WTC11 (cell line): Measurements from ENCODE around the gene PDE6D. TPM values are rescaled to one million over a fixed set of nuclear protein-coding genes. Genes with fewer than 3 reads are reported as not detected.
"Not testable (repeated sequence)": the region's sequence is repeated elsewhere in the genome, so short reads cannot be mapped to it uniquely, and the experiment has no call there.

Experiments used
- ATAC-seq: fragments of 200-7000 bp; cut with Tn5 transposase; 2 replicates; pipeline ENCODE4 v1.10.0; 2021; ENCODE audit warnings: mild to moderate bottlenecking, moderate library complexity
- CTCF ChIA-PET: fragments of 300-600 bp; sonication (Branson Sonifier 250); formaldehyde crosslinking; loops from one replicate; lab custom pipeline; 2021; ENCODE audit warnings: antibody characterized with exemption; lab: Charles Lee
- POLR2A ChIA-PET: fragments of 350-600 bp; sonication (Branson Sonifier 250); formaldehyde crosslinking; loops from one replicate; lab custom pipeline; 2021; ENCODE audit warnings: antibody characterized with exemption; lab: Charles Lee
- DNase-seq: peaks from one replicate; pipeline ENCODE4 v3.0.0; 2021; ENCODE audit warnings: low spot score
- H3K27ac Mint-ChIP-seq: 2 replicates; pipeline ENCODE4 v1.8.0; 2021; ENCODE audit warnings: mixed read lengths
- H3K27me3 Mint-ChIP-seq: 2 replicates; pipeline ENCODE4 v1.8.0; 2021; ENCODE audit warnings: low read depth, mild to moderate bottlenecking, moderate library complexity, mixed read lengths
- H3K36me3 Mint-ChIP-seq: 2 replicates; pipeline ENCODE4 v1.8.0; 2021; ENCODE audit warnings: mixed read lengths
- H3K4me1 Mint-ChIP-seq: 2 replicates; pipeline ENCODE4 v1.8.0; 2022; ENCODE audit warnings: mixed read lengths
- H3K4me3 Mint-ChIP-seq: 2 replicates; pipeline ENCODE4 v1.8.0; 2021; ENCODE audit warnings: mild to moderate bottlenecking, moderate library complexity, mixed read lengths
- H3K9me3 Mint-ChIP-seq: 2 replicates; pipeline ENCODE4 v1.8.0; 2021; ENCODE audit warnings: mixed read lengths
- GTF2I ChIP-seq: fragments of 250-450 bp; sonication (Bioruptor Pico); conservative IDR thresholded peaks from 2 replicates; pipeline ENCODE4 v1.4.0; 2021; ENCODE audit warnings: mild to moderate bottlenecking
- MYBL2 ChIP-seq: sonication (generic); formaldehyde crosslinking; IDR thresholded peaks from 2 replicates; pipeline ENCODE4 v1.8.1; 2023; ENCODE audit warnings: mild to moderate bottlenecking, moderate library complexity, missing genetic modification reagents
- NFYB ChIP-seq: sonication (generic); formaldehyde crosslinking; conservative IDR thresholded peaks from 2 replicates; pipeline ENCODE4 v1.8.0; 2022; ENCODE audit warnings: low read depth, missing genetic modification reagents
- RORB ChIP-seq: fragments of 250-450 bp; sonication (Bioruptor Pico); IDR thresholded peaks from 2 replicates; pipeline ENCODE4 v1.9.0; 2021; ENCODE audit warnings: mild to moderate bottlenecking
- ZNF121 ChIP-seq: sonication (generic); formaldehyde crosslinking; IDR thresholded peaks from 2 replicates; pipeline ENCODE4 v1.8.0; 2023; ENCODE audit warnings: missing genetic modification reagents
- ZNF263 ChIP-seq: sonication (generic); formaldehyde crosslinking; IDR thresholded peaks from 2 replicates; pipeline ENCODE4 v1.8.1; 2022; ENCODE audit warnings: low read depth, mild to moderate bottlenecking, moderate library complexity, missing genetic modification reagents
- total RNA-seq: library from RNA; stranded (reverse); gene quantifications from 3 replicates; pipeline ENCODE4 v1.2.3, GENCODE V29; 2021
- TF ChIP-seq, protein P1 (sequence below): fragments of 250-450 bp; sonication (Bioruptor Pico); IDR thresholded peaks from 2 replicates; pipeline ENCODE4 v1.9.0; 2021; ENCODE audit warnings: mild to moderate bottlenecking
- TF ChIP-seq, protein P2 (sequence below): sonication (generic); formaldehyde crosslinking; IDR thresholded peaks from 2 replicates; pipeline ENCODE4 v1.8.0; 2022; ENCODE audit warnings: mild to moderate bottlenecking, missing genetic modification reagents
- TF ChIP-seq, protein P3 (sequence below): fragments of 200-600 bp; IDR thresholded peaks from 2 replicates; pipeline ENCODE4 v1.8.0; 2022; ENCODE audit warnings: antibody characterized with exemption
- TF ChIP-seq, protein P4 (sequence below): sonication (generic); formaldehyde crosslinking; IDR thresholded peaks from 2 replicates; pipeline ENCODE4 v1.8.0; 2022; ENCODE audit warnings: mild to moderate bottlenecking, missing genetic modification reagents
- TF ChIP-seq, protein P5 (sequence below): sonication (generic); formaldehyde crosslinking; IDR thresholded peaks from 2 replicates; pipeline ENCODE4 v1.8.0; 2023; ENCODE audit warnings: missing genetic modification reagents
- TF ChIP-seq, protein P6 (sequence below): sonication (generic); formaldehyde crosslinking; IDR thresholded peaks from 2 replicates; pipeline ENCODE4 v1.8.0; 2022; ENCODE audit warnings: missing genetic modification reagents

Gene PDE6D
- total RNA-seq, 1 experiment from 2014 or later: 30.2 TPM

DNA sequence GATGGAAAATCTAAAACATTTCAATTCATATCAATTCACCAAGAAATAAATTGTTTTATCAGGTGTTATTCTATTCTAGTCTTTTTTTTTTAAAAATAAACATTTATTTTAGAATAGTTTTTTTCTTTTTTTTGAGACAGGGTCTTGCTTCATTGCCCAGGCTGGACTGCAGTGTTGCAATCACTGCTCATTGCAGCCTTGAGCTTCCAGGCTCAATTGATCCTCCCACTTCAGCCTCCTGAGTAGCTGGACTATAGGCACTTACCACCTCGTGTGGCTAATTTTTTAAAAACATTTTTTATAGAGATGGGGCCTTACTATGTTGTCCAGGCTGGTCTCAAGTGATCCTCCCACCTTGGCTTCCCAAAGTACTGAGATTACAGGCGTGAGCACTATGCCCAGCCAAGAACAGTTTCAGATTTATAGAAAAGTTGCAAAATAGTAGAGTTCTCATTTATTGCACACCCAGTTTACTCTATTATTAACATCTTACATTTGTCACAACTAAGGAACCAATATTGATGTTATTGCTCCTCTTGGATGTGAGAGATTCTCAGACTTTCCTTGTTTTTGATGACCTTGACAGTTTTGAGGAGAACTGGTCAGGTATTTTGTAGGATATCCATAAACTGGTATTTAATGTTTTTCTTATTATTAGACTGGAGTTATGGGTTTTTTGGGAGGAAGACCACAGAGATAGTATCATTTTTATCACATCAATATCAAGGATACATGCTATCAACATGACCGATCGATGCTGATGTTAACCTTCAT is 29.9 kb downstream of the PDE6D start:
- no peak overlapping the region for H3K27ac Mint-ChIP-seq
- peaks cover 10% of the 10 kb centered on the region; the same call in 1 of the 2 replicates for H3K4me1 Mint-ChIP-seq
- ATAC-seq: no peak
- H3K36me3 Mint-ChIP-seq: no peaks in the 10 kb centered on the region
- H3K27me3 Mint-ChIP-seq: no peaks in the 10 kb centered on the region
- CTCF ChIA-PET: interaction anchor here (0.6 kb wide), 2 partner anchors 74 to 233 kb away, joined by 3 read pairs; no protein-coding TSS in a partner anchor
- no peak for DNase-seq
- POLR2A ChIA-PET: no interaction called here
- no peaks in the 10 kb centered on the region; the same call in 1 of the 2 replicates for H3K9me3 Mint-ChIP-seq
- H3K4me3 Mint-ChIP-seq: no peak overlapping the region
- TF ChIP-seq, protein P1, sequence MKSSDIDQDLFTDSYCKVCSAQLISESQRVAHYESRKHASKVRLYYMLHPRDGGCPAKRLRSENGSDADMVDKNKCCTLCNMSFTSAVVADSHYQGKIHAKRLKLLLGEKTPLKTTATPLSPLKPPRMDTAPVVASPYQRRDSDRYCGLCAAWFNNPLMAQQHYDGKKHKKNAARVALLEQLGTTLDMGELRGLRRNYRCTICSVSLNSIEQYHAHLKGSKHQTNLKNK (CRISPR knock-in tag): no peak
- TF ChIP-seq ZNF121 (peak; percentile 2; the same call in 1 of the 2 replicates), RORB (no peak)

DNA sequence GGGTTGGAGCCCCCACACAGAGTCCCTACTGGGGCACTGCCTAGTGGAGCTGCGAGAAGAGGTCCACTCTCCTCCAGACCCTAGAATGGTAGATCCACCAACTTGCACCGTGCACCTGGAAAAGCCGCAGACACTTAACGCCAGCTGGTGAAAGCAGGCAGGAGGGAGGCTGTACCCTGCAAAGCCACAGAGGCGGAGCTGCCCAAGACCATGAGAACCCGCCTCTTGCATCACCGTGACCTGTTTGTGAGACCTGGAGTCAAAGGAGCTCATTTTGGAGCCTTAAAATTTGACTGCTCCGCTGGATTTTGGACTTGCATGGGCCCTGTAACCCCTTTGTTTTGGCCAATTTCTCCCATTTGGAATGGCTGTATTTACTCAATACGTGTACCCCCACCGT is 32.1 kb downstream of the PDE6D start:
- peak; percentile 24 for DNase-seq
- POLR2A ChIA-PET: interaction anchor here (0.6 to 0.7 kb wide), 2 partner anchors 18 to 571 kb away, joined by 3 read pairs; no protein-coding TSS in a partner anchor

DNA sequence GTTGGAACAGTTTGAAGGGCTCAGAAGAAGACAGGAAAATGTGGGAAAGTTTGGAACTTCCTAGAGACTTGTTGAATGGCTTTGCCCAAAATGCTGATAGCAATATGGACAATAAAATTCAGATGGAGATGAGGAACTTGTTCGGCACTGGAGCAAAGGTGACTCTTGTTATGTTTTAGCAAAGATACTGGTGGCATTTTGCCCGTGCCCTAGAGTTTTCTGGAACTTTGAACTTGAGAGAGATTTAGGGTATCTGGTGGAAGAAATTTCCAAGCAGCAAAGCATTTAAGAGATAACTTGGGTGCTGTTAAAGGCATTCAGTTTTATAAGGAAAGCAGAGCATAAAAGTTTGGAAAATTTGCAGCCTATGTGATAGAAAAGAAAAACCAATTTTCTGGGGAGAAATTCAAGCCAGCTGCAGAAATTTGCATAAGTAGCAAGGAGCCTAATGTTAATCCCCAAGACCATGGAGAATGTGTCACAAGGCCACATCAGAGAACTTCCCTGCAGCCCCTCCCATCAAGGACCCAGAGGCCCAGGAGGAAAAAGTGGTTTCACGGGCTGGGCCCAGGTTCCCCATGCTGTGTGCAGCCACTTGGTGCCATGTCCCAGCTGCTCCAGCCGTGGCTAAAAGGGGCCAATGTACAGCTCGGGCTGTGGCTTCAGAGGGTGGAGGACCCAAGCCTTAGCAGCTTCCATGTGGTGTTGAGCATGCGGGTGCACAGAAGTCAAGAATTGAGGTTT is 32.8 kb downstream of the PDE6D start:
- not testable (repeated sequence) for H3K27me3 Mint-ChIP-seq, H3K9me3 Mint-ChIP-seq, ATAC-seq, H3K36me3 Mint-ChIP-seq, DNase-seq, H3K4me3 Mint-ChIP-seq, H3K27ac Mint-ChIP-seq
- POLR2A ChIA-PET: interaction anchor here (0.7 kb wide), 1 partner anchor 570 kb away, joined by 3 read pairs; no protein-coding TSS in a partner anchor
- CTCF ChIA-PET: interaction anchor here (1.0 to 1.3 kb wide), 3 partner anchors 10 to 152 kb away, joined by 3 read pairs; no protein-coding TSS in a partner anchor
- H3K4me1 Mint-ChIP-seq: peaks cover 22% of the 10 kb centered on the region

More for the DNA sequence above, 32.1 kb downstream of the PDE6D start:
- not testable (repeated sequence) for ATAC-seq, H3K27ac Mint-ChIP-seq, H3K9me3 Mint-ChIP-seq, H3K4me3 Mint-ChIP-seq, H3K27me3 Mint-ChIP-seq, H3K36me3 Mint-ChIP-seq
- H3K4me1 Mint-ChIP-seq: peaks cover 22% of the 10 kb centered on the region
- CTCF ChIA-PET: interaction anchor here (1.0 to 1.3 kb wide), 3 partner anchors 10 to 152 kb away, joined by 3 read pairs; no protein-coding TSS in a partner anchor

DNA sequence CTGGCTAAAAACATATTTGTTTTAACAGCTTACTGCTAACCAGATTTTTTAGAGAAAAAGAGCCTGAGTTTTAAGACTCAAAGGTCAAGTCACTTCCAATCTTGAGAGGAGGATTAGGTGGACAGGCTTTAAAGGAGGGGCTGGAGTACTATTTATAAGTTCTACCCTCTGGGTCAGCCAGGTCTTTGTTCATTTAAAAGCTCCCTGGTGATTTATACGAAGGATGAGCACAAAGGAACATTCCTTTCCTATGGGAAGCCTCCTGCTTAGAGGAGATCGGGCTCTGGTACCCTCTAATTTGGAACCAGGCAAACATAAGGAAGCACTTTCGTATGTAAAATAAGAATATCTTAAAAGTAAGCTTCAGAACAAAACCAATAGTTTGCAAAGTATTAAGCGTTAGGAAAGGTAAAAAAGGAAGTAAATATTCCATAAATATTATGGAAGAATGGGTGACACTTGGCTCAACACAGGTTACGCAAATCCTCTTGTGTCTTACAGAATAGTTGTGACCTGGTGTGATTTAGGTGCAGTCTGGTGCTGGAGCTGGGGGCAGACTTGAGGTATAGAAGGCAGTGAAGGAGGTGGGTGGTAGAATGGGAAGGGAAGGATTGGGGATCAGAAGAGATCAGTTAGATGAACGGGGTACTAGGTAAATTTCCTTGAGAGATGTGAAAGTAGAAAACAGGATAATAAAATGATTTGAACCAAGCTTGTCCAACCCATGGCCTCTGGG is 35.6 kb downstream of the PDE6D start:
- no peaks in the 10 kb centered on the region for H3K9me3 Mint-ChIP-seq
- H3K27me3 Mint-ChIP-seq: no peaks in the 10 kb centered on the region
- ATAC-seq: peak; percentile 86
- no peak overlapping the region for H3K4me3 Mint-ChIP-seq
- ChIA-PET CTCF (interaction anchor here (0.8 to 1.6 kb wide), 3 partner anchors 31 to 144 kb away, joined by 3 to 6 read pairs (median 3); no protein-coding TSS in a partner anchor), POLR2A (interaction anchor here (1.1 kb wide), 1 partner anchor 90 kb away, joined by 3 read pairs; no protein-coding TSS in a partner anchor)
- DNase-seq: no peak
- H3K36me3 Mint-ChIP-seq: no peaks in the 10 kb centered on the region
- H3K4me1 Mint-ChIP-seq: peaks cover 22% of the 10 kb centered on the region
- H3K27ac Mint-ChIP-seq: peak overlapping the region; percentile 51; the same call in 1 of the 2 replicates
- TF ChIP-seq ZNF121: no peak
- TF ChIP-seq GTF2I (CRISPR knock-in tag): no peak
- TF ChIP-seq, protein P2, sequence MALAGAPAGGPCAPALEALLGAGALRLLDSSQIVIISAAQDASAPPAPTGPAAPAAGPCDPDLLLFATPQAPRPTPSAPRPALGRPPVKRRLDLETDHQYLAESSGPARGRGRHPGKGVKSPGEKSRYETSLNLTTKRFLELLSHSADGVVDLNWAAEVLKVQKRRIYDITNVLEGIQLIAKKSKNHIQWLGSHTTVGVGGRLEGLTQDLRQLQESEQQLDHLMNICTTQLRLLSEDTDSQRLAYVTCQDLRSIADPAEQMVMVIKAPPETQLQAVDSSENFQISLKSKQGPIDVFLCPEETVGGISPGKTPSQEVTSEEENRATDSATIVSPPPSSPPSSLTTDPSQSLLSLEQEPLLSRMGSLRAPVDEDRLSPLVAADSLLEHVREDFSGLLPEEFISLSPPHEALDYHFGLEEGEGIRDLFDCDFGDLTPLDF: no peak
- TF ChIP-seq, protein P3, sequence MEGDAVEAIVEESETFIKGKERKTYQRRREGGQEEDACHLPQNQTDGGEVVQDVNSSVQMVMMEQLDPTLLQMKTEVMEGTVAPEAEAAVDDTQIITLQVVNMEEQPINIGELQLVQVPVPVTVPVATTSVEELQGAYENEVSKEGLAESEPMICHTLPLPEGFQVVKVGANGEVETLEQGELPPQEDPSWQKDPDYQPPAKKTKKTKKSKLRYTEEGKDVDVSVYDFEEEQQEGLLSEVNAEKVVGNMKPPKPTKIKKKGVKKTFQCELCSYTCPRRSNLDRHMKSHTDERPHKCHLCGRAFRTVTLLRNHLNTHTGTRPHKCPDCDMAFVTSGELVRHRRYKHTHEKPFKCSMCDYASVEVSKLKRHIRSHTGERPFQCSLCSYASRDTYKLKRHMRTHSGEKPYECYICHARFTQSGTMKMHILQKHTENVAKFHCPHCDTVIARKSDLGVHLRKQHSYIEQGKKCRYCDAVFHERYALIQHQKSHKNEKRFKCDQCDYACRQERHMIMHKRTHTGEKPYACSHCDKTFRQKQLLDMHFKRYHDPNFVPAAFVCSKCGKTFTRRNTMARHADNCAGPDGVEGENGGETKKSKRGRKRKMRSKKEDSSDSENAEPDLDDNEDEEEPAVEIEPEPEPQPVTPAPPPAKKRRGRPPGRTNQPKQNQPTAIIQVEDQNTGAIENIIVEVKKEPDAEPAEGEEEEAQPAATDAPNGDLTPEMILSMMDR: no peak
- TF ChIP-seq, protein P4, sequence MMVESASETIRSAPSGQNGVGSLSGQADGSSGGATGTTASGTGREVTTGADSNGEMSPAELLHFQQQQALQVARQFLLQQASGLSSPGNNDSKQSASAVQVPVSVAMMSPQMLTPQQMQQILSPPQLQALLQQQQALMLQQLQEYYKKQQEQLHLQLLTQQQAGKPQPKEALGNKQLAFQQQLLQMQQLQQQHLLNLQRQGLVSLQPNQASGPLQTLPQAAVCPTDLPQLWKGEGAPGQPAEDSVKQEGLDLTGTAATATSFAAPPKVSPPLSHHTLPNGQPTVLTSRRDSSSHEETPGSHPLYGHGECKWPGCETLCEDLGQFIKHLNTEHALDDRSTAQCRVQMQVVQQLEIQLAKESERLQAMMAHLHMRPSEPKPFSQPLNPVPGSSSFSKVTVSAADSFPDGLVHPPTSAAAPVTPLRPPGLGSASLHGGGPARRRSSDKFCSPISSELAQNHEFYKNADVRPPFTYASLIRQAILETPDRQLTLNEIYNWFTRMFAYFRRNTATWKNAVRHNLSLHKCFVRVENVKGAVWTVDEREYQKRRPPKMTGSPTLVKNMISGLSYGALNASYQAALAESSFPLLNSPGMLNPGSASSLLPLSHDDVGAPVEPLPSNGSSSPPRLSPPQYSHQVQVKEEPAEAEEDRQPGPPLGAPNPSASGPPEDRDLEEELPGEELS (CRISPR knock-in tag): no peak
- TF ChIP-seq MYBL2 (CRISPR knock-in tag): no peak
- TF ChIP-seq NFYB (CRISPR knock-in tag): no peak
- TF ChIP-seq ZNF263 (CRISPR knock-in tag): no peak
- TF ChIP-seq, protein P5, sequence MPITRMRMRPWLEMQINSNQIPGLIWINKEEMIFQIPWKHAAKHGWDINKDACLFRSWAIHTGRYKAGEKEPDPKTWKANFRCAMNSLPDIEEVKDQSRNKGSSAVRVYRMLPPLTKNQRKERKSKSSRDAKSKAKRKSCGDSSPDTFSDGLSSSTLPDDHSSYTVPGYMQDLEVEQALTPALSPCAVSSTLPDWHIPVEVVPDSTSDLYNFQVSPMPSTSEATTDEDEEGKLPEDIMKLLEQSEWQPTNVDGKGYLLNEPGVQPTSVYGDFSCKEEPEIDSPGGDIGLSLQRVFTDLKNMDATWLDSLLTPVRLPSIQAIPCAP (CRISPR knock-in tag): no peak
- TF ChIP-seq, protein P6, sequence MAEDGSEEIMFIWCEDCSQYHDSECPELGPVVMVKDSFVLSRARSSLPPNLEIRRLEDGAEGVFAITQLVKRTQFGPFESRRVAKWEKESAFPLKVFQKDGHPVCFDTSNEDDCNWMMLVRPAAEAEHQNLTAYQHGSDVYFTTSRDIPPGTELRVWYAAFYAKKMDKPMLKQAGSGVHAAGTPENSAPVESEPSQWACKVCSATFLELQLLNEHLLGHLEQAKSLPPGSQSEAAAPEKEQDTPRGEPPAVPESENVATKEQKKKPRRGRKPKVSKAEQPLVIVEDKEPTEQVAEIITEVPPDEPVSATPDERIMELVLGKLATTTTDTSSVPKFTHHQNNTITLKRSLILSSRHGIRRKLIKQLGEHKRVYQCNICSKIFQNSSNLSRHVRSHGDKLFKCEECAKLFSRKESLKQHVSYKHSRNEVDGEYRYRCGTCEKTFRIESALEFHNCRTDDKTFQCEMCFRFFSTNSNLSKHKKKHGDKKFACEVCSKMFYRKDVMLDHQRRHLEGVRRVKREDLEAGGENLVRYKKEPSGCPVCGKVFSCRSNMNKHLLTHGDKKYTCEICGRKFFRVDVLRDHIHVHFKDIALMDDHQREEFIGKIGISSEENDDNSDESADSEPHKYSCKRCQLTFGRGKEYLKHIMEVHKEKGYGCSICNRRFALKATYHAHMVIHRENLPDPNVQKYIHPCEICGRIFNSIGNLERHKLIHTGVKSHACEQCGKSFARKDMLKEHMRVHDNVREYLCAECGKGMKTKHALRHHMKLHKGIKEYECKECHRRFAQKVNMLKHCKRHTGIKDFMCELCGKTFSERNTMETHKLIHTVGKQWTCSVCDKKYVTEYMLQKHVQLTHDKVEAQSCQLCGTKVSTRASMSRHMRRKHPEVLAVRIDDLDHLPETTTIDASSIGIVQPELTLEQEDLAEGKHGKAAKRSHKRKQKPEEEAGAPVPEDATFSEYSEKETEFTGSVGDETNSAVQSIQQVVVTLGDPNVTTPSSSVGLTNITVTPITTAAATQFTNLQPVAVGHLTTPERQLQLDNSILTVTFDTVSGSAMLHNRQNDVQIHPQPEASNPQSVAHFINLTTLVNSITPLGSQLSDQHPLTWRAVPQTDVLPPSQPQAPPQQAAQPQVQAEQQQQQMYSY: no peak
